Esophagus muscularis mucosa (tissue), 3 donors: ENCODE data around the gene FRMD5.

Experiments
- CTCF ChIP-seq, 3 experiments: fragments of 200-600 bp in 2 of 3; fragments of 450-650 bp in 1 of 3; sonication (generic) in 2 of 3; IDR thresholded peaks; one replicate each; pipeline ENCODE4 v1.5.1; 2017 to 2019; ENCODE audit warnings: antibody characterized with exemption in 3 of 3, mild to moderate bottlenecking in 2 of 3, moderate library complexity in 1 of 3
- EP300 ChIP-seq: sonication (generic); formaldehyde crosslinking; IDR thresholded peaks from one replicate; pipeline ENCODE4 v1.6.1; 2017; ENCODE audit warnings: antibody characterized with exemption

GRCh38 chr15:43826508-43827341 lies 368.3 kb downstream of the FRMD5 start, which contains the start of gene WDR76:
- TF ChIP-seq CTCF (IDR thresholded peaks at IDR 0.05) (no peak), EP300 (no peak)
